Stimulated activated CD4-positive, alpha-beta T cell treated with anti-CD3 and anti-CD28 coated beads, Interleukin-1b, Interleukin-23, amount 100 ng/mL, for 4 hours (primary cell): Measurements from ENCODE around the gene NDC1.
"Not testable (repeated sequence)": the region's sequence is repeated elsewhere in the genome, so short reads cannot be mapped to it uniquely, and the experiment has no call there.

Experiments used
- DNase-seq, 2 donors: peaks; one replicate each; pipeline ENCODE4 v3.0.0-alpha.2; 2020; ENCODE audit warnings: low read depth in 2 of 2

The NDC1 gene

GRCh38 chr1:53766194-53766742, 71.8 kb downstream of the NDC1 start:
- no peak for DNase-seq

DNA sequence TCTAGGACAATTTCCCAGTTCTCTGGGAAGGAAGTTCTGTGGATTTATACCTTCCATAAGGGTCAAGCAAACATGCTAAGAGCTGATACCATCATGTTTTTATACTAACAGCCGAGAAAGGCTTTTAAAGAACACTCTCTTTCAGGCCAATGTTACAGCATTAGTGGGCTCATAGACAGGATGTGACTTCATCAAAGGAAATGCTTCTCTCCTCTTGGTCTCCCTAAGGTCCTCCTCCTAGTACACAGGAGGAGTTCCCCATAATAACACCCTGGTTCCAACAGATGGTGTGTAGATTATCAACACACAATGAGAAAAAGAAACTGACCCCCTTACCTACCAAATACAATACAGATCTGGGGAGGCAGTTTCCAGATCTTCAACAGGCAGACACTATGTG, 72.4 kb downstream of the NDC1 start:
- no peak for DNase-seq

- no peak for DNase-seq
Observed at GRCh38 chr1:53763911-53764310, 74.2 kb downstream of the NDC1 start.

DNA sequence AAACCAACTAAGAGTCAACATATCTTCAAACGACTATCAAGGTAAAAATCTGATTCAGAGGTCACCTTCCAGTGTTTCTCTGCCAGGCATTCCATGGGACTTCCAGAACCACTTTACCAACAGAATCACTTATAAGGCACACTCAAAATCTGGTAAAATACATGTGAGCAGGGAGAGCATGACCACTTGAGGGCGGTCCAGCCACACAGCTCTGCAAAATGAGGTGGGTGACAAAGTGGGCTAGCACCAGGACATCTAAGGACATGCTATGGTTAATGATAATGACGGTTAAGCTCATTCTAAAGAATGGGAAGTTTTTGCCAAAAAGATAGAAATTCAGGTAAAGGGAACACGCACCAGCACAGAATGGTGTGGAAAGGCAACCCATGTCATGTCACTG, 74.6 kb downstream of the NDC1 start:
- no peak for DNase-seq

GRCh38 chr1:53760497-53760896, 77.6 kb downstream of the NDC1 start:
- DNase-seq = not testable (repeated sequence)

DNA sequence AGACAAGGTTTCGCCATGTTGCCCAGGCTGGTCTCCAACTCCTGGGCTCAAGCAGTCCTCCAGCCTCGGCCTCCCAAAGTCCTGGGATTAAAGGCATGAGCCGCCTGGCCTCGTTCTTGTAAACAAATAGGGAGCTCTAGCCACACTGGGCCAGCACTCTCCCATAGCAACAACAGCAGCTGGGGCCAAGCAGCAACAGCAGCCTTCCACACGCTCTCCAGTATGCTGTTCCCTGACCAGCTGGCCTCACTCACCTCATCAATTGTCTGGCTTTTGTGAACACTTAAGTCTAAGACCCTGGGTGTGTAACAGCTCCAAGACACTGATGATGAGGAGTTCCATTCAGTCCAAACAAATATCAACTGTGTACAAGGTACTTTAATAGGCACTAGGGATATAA, 82.2 kb downstream of the NDC1 start:
- no peak for DNase-seq

DNA sequence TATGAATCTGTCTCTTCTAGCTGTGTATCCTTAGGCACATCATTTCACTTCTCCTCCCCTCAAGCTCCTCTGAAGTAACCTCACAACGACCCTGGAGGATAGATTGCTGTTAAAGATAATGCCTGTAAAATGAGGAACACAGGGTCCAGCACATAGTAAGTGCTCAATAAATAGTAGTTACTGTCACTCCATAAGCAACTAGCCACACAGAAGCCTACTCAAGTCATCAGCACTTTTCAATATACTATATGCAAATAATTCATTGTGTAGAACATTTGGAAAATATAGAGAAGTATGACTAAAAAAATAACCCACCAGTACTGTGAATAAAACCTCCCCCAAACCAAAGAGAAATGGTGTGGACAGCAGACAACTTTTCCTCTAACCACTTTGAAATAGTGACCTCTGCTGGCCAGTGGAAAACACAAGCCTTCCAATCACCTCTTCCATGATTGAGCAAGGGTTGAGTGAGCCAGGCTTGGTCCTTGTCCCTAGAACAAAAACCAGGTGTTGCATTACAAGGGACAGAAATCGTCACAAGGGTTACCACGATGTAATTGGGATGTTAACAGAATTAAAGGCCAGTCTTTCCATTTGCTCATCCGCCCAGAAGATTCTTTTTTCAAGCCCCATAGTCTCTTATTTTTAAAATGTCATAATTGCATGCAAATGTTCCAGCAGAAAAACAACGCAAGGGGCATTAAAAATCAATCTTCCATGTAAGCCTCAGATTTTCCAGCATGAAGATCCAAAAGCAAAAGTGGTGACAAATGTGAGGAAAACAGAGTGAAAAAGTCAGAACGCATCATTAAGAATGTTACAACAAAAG, 83.4 kb downstream of the NDC1 start:
- peak in 1 of 2 donors; percentile 7 for DNase-seq

DNA sequence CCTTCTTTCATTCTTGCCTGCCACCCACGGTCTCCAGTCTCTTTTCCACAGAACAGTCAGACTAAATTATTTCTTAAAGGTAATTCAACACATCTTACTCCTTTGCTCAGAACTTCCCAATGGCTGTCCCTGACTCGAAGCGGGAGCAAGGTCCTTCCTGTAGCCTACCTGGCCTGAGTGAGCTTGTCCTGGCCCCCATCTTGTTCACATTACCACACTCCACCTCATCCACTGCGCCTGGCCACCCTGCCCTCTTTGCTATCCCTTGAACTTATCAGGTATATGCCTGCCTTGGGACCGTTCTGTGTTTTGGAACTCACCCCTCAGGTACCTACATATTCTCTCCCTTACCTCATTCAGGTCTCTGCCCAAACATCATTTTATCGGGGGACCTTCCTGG, 85.8 kb downstream of the NDC1 start:
- no peak for DNase-seq

DNA sequence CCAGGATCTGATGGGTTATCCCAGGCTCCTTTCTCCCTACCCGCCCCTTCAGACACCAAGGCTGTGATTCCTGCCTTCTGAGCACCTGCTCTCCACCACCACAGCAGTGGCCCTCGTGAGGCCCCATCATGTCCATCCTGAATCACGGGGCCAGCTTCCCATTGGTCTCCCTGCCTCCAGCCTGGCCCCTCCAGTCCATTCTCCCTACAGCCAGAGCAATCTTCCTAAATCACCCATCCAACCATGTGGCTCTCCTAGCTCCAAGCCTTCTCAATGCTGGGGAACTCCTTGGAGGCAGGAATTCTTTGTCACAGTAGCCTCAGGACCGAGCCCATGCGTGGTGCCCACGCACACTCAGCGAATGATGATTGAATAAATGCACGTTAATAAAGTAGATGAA, 90.3 kb downstream of the NDC1 start:
- DNase-seq = no peak

- DNase-seq = no peak
Observed at GRCh38 chr1:53740621-53741105, 97.4 kb downstream of the NDC1 start.

DNA sequence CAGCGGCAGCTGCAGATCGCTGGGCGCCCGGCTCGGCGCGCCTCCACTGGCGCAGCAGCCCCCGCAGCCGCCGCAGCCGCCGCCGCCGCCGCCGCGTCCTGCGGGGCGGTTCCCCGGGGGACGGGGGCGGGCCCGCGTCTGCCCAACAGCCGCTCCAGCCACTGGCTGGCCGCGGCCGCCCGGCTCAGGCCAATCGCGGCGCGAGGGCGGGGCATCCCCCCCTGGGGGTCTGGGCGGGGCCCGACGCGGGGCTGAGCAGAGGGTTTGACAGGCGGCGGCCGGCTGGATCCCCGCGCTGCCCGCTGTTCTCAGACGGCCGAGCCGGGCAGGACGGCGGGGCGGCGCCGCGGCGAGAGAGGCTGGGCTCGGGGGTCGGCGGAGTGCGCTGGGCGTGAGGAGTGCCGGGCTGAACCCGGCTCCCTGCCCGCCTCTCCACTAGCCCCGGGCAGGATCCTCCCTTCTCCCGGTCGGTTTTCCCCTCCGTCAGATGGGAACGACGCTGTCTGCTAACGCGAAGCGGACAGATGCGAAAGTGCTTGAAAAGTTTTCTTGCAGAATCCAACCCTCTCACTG, 98.9 kb downstream of the NDC1 start, which contains the start of gene GLIS1:
TSS of gene GLIS1 (minus strand) at position 56 of the 573 bp plus-strand sequence. CDS start 1,100 bp downstream, outside the sequence.
- peak; percentile 3 to 55 for DNase-seq

DNA sequence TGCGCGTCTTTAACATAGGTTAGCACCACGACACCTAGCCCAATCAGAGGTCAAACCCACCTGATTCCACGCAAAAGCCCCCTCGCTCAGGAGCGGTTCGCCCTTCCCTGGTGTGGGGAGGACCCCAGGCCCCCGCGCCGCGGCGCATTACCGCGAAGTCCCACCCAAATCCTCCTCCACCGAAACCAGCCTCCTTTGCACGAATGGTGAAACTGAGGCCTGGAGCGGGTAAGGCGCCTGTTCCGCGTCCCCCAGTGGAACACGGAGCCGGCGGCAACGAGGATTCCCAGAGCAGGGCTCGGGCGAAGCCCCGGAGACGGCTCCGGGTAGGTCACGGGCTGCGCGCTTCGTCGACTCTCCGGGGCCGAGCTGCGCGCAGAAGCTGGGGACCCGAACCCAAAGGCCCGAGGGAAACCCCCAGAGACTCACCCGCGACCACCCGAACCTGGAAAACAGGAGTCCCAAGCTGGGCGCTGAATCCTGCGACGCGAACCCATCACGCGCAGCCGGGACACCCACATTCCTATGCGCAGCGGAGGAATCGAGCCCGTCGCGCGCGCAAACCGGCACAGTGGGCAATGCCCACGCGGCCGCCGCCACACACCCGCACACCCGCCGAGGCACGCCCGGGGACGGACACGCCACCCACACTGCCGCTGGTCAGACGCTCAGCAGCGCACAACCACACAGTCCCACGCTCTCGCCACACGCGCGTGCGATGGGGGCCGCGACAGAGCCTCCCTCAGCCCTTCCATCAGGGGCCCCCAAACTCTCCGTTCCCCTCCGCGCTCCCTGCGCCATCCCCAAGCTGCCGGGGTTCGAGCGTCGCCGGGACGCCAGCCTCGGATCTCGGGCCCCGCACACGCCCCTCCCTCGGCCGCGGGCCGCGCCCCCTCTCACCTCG, 99.6 kb downstream of the NDC1 start:
- DNase-seq = no peak

DNA sequence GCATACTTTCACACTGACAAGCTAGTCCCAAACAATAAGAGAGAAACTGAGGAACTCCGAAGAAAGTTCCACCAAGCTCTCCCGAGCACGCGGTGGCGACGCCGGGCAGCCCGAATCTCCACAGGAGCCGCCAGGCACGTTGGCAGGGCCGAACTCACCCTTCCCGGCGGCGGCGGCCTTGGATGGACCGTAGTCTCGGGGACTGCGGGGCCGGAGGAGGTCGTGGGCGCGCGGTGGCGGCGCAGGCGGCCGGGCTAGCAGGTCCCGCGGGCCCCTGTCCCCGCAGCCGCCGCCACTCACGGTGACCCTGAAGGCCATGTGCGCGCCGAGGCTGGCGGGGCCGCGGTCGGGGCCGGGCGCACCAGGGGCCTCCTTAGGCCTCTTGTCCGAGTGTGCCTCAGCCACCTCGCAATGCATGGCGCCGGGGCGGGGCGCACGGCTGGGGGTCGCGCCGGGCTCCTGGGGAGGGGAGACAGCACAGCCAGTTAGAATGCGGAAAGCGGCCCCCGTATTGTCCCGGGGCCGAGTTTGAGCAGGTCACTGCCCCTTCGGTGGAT, 100.4 kb downstream of the NDC1 start:
- DNase-seq = no peak

DNA sequence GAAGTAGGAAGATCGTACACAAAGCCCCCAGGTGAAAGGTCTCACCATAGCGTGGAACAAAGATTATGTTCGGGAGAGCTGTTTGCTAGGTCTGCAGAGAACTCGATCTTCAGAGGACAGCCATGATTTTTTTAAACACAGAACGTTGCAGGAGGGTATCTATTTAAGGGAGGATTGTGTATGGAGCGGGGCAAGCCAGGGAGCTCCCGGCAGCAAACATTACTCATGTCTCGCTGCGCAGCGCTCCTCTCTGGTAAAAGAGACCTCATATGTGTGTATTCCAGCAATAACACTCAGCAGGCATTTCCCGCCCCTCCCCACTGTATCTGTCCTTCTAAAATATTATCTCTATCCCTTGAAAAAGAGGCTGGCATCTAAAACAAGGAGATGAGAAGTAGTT, 101.8 kb downstream of the NDC1 start:
- no peak for DNase-seq

DNA sequence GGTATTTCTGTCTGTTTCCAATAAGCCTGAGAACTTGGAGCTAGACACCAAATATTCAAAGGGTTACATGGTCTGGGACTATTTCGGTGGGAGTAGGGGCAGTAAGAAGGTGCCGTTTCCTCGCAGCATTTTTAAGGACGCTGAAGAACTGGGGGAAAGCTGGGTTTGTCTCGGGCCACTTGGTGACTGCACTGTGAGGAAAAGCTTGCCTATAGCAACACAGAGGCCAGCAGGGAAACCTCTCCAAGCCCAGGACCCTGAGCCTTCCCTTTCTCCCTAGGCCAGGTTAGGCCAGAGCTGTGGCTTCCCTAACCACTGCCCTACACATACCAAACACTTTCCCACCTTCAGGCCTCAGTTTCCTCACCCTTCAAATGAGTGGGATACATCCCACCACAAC, 102.4 kb downstream of the NDC1 start:
- DNase-seq = no peak

GRCh38 chr1:53735261-53735660, 102.8 kb downstream of the NDC1 start:
- no peak for DNase-seq

- no peak for DNase-seq
Observed at GRCh38 chr1:53734650-53735211, 103.4 kb downstream of the NDC1 start.

DNA sequence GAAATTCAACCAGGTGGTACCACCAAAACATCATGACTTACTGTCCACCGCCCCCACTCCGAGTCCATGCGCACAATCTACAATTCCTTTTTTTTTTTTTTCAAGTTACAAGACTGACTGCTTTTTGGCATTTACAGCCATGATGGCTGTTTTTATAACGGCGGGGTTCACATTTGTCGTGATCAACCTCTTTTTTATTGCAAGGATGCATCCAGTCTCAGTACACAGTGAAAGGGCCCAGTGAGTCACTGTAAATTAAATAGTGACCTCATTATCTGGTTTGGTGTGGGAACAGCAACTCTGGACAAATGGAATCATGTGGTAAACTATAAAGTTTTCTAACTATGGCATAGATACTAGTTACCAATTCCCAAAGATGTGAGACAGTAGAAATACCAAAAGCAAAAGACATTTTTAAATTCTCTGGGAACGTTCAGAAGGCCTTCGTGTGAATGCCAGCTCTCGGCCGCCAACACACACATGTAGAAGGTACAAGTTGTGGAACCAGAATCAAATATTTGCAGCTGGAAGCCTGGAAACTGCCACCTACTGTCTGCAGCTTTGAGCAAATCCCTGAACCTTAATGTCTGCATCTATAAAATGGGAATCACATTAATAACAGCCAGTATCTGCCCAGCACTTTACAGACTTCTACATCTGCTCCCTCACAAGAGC, 104.0 kb downstream of the NDC1 start:
- DNase-seq = no peak

GRCh38 chr1:53733447-53733931, 104.6 kb downstream of the NDC1 start:
- no peak for DNase-seq

GRCh38 chr1:53732912-53733317, 105.2 kb downstream of the NDC1 start:
- no peak for DNase-seq

DNA sequence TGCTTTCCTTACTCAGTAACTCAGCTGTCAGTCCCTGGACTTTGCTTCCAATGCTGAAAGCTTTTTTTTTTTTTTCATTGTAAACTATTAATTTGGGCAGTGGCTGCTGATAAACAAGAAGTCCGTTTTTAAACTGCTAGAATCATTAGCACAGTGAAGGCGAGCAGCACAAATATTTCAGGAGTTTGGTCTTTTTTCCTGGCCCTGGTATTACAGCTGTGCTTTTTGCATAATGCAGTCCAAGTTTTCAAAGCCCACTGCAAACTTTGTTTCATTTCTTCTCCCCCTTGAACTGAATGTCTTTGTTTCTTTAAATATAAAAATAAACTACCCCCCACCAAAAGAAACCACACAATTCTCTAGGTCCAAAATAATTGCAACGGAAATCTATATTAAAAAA, 105.7 kb downstream of the NDC1 start:
- DNase-seq = no peak
